ENCODE data around the gene SCAMP3.
"Not testable (repeated sequence)": the region's sequence is repeated elsewhere in the genome, so short reads cannot be mapped to it uniquely, and the experiment has no call there.

SCAMP3 gene

GRCh38 chr1:155227261-155228095 is 34.7 kb downstream of the SCAMP3 start:
- DNase-seq (ENCODE audit: low read depth), result peak; percentile 96

- no peak for DNase-seq (ENCODE audit: low read depth)
Observed at GRCh38 chr1:155226910-155227260, 35.3 kb downstream of the SCAMP3 start.

GRCh38 chr1:155226188-155226909 is 35.8 kb downstream of the SCAMP3 start:
- peak; percentile 77 for DNase-seq (ENCODE audit: low read depth)

- DNase-seq (ENCODE audit: low read depth), result not testable (repeated sequence)
Observed at GRCh38 chr1:155225404-155225759, 36.8 kb downstream of the SCAMP3 start.

GRCh38 chr1:155223047-155223446 is 39.1 kb downstream of the SCAMP3 start:
- no peak for DNase-seq (ENCODE audit: low read depth)

GRCh38 chr1:155220211-155220965 is 41.8 kb downstream of the SCAMP3 start:
- DNase-seq (ENCODE audit: low read depth), result not testable (repeated sequence)

- no peak for DNase-seq (ENCODE audit: low read depth)
Observed at GRCh38 chr1:155219592-155220031, 42.5 kb downstream of the SCAMP3 start.

GRCh38 chr1:155218854-155219591 is 43.1 kb downstream of the SCAMP3 start:
- no peak for DNase-seq (ENCODE audit: low read depth)

- not testable (repeated sequence) for DNase-seq (ENCODE audit: low read depth)
Observed at GRCh38 chr1:155214702-155215101, 47.5 kb downstream of the SCAMP3 start.

GRCh38 chr1:155212051-155212440 is 50.1 kb downstream of the SCAMP3 start:
- DNase-seq (ENCODE audit: low read depth), result not testable (repeated sequence)

GRCh38 chr1:155211381-155212050 is 50.6 kb downstream of the SCAMP3 start:
- DNase-seq (ENCODE audit: low read depth), result not testable (repeated sequence)

GRCh38 chr1:155210314-155211104 is 51.7 kb downstream of the SCAMP3 start:
- DNase-seq (ENCODE audit: low read depth), result no peak

GRCh38 chr1:155209312-155209721 is 52.8 kb downstream of the SCAMP3 start:
- DNase-seq (ENCODE audit: low read depth), result no peak

- DNase-seq (ENCODE audit: low read depth), result peak; percentile 83
Observed at GRCh38 chr1:155208541-155209311, 53.4 kb downstream of the SCAMP3 start, which contains the start of gene MTX1. TSS of gene MTX1 (plus strand) at chr1:155208695. CDS start at chr1:155208805, 110 bp downstream.

- no peak for DNase-seq (ENCODE audit: low read depth)
Observed at GRCh38 chr1:155207806-155208540, 54.2 kb downstream of the SCAMP3 start, which contains the start of gene THBS3. TSS of gene THBS3 (minus strand) at chr1:155207897. CDS start at chr1:155207876, 21 bp downstream.

- DNase-seq (ENCODE audit: low read depth), result peak; percentile 90
Observed at GRCh38 chr1:155206891-155207805, 55.0 kb downstream of the SCAMP3 start.
